ENCODE results near the gene JCAD. TPM values are rescaled to one million over a fixed set of nuclear protein-coding genes. Genes with fewer than 3 reads are reported as not detected.

The JCAD gene
- total and polyA plus RNA-seq, 2 experiments from 2014 or later: 17.2 to 44.3 TPM

- Histone ChIP-seq H3K9me3 (ENCODE audit: low read depth) (no peaks in the 10 kb centered on the region), H3K27me3 (no peaks in the 10 kb centered on the region), H3K27ac (peak overlapping the region; percentile 75), H3K4me3 (no peak overlapping the region), H3K36me3 (no peaks in the 10 kb centered on the region), H3K4me1 (ENCODE audit: low read depth) (peaks cover 27% of the 10 kb centered on the region)
- TF ChIP-seq, protein P1, sequence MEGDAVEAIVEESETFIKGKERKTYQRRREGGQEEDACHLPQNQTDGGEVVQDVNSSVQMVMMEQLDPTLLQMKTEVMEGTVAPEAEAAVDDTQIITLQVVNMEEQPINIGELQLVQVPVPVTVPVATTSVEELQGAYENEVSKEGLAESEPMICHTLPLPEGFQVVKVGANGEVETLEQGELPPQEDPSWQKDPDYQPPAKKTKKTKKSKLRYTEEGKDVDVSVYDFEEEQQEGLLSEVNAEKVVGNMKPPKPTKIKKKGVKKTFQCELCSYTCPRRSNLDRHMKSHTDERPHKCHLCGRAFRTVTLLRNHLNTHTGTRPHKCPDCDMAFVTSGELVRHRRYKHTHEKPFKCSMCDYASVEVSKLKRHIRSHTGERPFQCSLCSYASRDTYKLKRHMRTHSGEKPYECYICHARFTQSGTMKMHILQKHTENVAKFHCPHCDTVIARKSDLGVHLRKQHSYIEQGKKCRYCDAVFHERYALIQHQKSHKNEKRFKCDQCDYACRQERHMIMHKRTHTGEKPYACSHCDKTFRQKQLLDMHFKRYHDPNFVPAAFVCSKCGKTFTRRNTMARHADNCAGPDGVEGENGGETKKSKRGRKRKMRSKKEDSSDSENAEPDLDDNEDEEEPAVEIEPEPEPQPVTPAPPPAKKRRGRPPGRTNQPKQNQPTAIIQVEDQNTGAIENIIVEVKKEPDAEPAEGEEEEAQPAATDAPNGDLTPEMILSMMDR (IDR thresholded peaks at IDR 0.05; ENCODE audit: low read depth, low read length): no peak
- DNase-seq (ENCODE audit: low read depth in 1 of 2, low spot score in 1 of 2): no peak
These were observed 66.5 kb downstream of the JCAD start for GRCh38 chr10:29992914-29993313.

GRCh38 chr10:29991382-29991781 is 68.0 kb downstream of the JCAD start:
- H3K9me3 ChIP-seq (ENCODE audit: low read depth): no peaks in the 10 kb centered on the region
- TF ChIP-seq, protein P1 (IDR thresholded peaks at IDR 0.05; ENCODE audit: low read depth, low read length): no peak
- H3K4me1 ChIP-seq (ENCODE audit: low read depth): peaks cover 25% of the 10 kb centered on the region
- DNase-seq (ENCODE audit: low read depth in 1 of 2, low spot score in 1 of 2): no peak
- H3K36me3 ChIP-seq: no peaks in the 10 kb centered on the region
- no peaks in the 10 kb centered on the region for H3K27me3 ChIP-seq
- H3K4me3 ChIP-seq: no peak overlapping the region
- H3K27ac ChIP-seq: no peak overlapping the region

DNA sequence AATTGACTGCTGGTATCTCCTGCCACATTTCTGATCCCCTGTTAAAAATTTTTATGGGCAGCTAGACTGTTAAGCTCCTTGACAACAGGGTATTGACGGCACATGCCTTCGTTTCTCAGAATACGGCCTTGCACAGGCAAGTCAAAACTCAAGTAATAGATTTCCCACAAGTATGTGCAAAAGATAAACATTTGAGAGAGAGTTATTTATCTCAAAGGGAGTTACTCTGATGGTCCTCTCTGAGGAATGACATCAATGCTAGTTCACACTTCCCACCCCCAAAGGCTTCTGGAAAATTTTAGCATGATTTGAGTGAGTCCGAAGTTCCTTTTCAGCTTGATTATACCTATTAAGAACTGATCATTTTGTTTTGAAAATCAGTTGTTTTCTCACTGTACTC is 71.9 kb downstream of the JCAD start:
- DNase-seq (ENCODE audit: low read depth in 1 of 2, low spot score in 1 of 2): no peak
- TF ChIP-seq, protein P1 (IDR thresholded peaks at IDR 0.05; ENCODE audit: low read depth, low read length): no peak
- H3K27me3 ChIP-seq: no peaks in the 10 kb centered on the region
- no peaks in the 10 kb centered on the region for H3K36me3 ChIP-seq
- H3K9me3 ChIP-seq (ENCODE audit: low read depth): no peaks in the 10 kb centered on the region
- no peaks in the 10 kb centered on the region for H3K4me1 ChIP-seq (ENCODE audit: low read depth)
- H3K27ac ChIP-seq: no peak overlapping the region
- H3K4me3 ChIP-seq: no peak overlapping the region

DNA sequence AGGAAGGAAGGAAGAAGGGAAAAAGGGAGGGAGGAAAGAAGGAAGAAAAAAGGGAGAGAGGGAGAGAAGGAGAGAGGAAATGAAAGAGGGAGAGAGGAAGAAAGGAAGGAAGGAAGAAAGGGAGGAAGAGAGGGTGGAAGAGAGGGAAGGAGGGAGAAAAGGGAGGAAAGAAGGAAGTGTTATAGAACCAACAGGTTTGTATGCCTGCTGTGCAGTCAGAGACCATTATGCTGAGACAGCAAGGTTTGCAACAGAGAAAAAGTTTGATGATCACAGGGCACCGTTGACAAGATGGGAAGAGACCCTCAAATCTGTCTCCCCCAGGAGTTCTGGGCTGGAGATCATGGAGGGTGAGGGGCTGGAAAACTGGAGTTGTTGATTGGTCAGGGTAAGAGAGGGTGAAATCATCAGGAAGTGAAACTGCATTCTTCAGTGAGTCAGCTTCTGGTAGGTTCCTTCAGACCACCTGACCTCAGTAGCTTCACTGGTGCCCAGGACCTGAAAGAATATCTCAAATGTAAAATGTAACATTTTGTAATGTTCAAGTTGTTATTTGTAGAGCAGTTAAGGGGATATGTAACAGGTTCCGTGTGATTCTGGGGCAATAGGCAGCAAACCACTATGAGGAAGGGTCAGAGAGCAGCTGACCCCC is 76.3 kb downstream of the JCAD start:
- TF ChIP-seq, protein P1 (IDR thresholded peaks at IDR 0.05; ENCODE audit: low read depth, low read length): no peak
- Histone ChIP-seq H3K27me3 (no peaks in the 10 kb centered on the region), H3K27ac (no peak overlapping the region), H3K4me3 (no peak overlapping the region), H3K36me3 (no peaks in the 10 kb centered on the region), H3K9me3 (ENCODE audit: low read depth) (no peaks in the 10 kb centered on the region), H3K4me1 (ENCODE audit: low read depth) (no peaks in the 10 kb centered on the region)
- no peak for DNase-seq (ENCODE audit: low read depth in 1 of 2, low spot score in 1 of 2)

DNA sequence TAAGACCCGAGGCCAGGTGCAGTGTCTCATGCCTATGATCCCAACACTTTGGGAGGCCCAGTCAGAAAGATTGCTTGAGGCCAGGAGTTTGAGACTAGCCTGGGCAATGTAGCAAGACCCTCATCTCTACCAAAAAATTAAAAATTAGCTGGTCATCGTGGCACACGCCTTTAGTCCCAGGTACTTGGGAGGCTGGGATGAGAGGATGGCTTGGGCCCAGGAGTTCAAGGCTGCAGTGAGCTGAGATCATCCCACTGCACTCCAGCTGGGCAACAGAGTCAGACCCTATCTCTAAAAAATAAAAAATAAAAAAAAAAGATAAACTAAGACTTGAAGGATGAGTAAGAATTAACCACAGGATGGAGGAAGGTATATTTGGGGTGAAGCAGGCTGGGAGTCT is 77.9 kb downstream of the JCAD start:
- DNase-seq (ENCODE audit: low read depth in 1 of 2, low spot score in 1 of 2): no peak
- H3K9me3 ChIP-seq (ENCODE audit: low read depth): no peaks in the 10 kb centered on the region
- TF ChIP-seq, protein P1 (IDR thresholded peaks at IDR 0.05; ENCODE audit: low read depth, low read length): no peak
- H3K4me3 ChIP-seq: no peak overlapping the region
- H3K4me1 ChIP-seq (ENCODE audit: low read depth): no peaks in the 10 kb centered on the region
- no peaks in the 10 kb centered on the region for H3K36me3 ChIP-seq
- H3K27me3 ChIP-seq: no peaks in the 10 kb centered on the region
- no peak overlapping the region for H3K27ac ChIP-seq
